Stimulated activated CD4-positive, alpha-beta T cell treated with anti-CD3 and anti-CD28 coated beads, Interleukin-1b, Interleukin-23, amount 100 ng/mL, for 24 hours (primary cell): ENCODE data around the gene IFNA5.
A peak's percentile ranks its signal among the peaks of the same experiment; 100 is the strongest.

Source experiments
- DNase-seq, 4 experiments: peaks; one replicate each; pipeline ENCODE4 v3.0.0-alpha.2; 2020; ENCODE audit warnings: low read depth in 4 of 4, low spot score in 1 of 4

IFNA5 gene

GRCh38 chr9:21305213-21305612, at the start of gene IFNA5:
TSS of gene IFNA5 (minus strand) at chr9:21305313. CDS start at chr9:21305256, 57 bp downstream.
- no peak for DNase-seq

DNA sequence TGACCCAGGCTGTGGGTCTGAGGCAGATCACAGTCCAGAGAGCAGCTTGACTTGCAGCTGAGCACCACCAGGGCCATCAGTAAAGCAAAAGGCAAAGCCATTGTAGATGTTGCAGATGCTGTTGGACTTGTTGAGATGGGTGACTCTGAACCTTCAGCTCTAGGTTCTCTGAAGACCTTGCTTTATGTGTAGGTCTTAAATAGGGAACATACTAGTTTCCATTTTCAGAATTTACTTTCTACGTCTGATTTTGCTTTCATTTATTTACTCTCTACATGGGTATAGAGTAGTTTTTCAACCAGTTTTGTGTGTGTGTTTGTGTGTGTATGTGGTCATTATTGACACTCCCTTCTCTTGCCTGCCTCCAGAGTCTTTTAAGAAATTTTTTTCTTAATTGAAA, 45.7 kb upstream of the IFNA5 start, which contains the start of gene IFNA6:
Gene IFNA6, minus strand, starts transcription at position 101 of the 400 bp plus-strand sequence. Its CDS starts 0 bp downstream, at position 101.
- DNase-seq, result no peak

DNA sequence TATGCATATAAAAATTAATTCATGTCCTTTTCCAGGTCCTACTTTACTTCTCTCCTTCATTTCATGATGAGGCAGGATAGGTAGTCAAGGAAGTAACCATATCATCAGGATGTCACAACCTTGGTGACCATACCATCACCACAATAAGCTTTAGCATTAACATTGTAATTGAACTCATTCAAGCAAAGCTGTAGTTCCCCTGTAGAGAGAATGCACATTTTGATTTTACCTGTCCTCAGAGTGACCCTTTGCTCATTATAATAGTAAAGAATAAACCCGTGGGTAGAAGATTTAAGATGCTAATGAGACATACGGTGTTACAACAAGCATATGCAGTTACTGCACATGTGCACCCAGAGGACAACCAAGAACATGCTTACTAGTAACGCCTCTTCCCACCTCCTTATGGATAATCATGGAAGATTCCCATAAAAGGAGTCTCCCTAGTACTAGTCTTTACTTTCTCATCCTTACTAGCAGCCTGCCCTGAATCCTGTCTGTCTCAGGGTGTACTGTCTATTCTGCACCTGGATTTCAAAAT, 43.4 kb upstream of the IFNA5 start:
- DNase-seq, result no peak

DNA sequence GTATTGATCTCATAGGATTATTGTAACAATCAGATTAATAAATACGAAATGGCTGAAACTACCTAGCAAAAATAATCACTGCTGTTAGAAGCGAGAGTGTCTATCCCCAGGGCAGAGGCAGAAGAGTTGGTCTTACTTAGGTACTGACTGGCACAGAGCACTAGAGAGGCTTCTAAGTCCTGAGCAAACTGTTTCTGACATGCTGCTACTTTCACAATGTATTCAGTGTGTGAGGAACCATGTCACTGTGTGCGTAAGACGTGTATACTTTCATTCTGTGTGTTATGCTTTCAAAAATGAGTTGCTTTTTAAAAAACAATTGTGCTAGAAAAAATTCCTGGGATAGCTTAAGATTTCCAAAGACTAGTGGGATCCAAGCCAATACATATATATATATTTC, 35.6 kb upstream of the IFNA5 start:
- no peak for DNase-seq

DNA sequence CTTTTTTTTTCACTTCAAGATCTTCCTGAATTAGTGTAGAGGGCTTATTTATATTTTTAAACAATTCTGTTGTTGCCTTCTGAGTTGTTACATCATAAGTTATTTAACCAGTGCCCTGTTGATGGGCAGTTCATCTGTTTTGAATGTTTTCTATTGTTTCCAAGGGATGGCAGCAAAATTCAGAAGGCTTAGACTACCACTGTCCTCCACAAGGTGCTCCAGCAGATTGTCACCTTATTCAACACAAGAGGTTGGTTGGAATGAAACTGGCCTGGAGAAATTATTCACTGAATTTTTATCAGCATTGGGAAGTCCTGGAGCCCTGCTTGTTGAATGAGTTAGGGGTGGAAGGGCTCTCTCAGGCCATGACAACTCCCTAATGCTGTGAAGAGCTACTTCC, 31.3 kb upstream of the IFNA5 start:
- no peak for DNase-seq

GRCh38 chr9:21334701-21335632, 29.9 kb upstream of the IFNA5 start, which contains the start of gene KLHL9:
TSS of gene KLHL9 (minus strand) at chr9:21335404. CDS start at chr9:21334859, 545 bp downstream.
- DNase-seq, result peak; percentile 54 to 86 (median 73)

DNA sequence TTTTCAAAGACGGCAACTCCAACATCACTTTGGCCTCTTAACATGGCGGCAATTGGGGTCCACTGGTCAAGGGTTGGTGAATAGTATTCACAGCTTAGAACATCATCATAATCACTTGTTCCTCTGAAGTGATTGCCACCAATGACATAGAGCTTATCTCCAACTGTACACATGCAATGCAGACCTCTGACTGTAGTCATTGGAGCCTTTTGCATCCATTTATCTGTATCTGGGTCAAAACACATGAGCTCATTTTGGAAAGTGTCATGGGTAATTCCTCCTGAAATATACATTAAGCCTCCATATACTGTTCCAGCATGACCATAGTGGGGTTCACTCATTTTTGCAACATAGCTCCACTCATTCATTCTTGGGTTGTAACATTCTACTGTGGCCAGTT, 28.1 kb upstream of the IFNA5 start:
- DNase-seq, result no peak

DNA sequence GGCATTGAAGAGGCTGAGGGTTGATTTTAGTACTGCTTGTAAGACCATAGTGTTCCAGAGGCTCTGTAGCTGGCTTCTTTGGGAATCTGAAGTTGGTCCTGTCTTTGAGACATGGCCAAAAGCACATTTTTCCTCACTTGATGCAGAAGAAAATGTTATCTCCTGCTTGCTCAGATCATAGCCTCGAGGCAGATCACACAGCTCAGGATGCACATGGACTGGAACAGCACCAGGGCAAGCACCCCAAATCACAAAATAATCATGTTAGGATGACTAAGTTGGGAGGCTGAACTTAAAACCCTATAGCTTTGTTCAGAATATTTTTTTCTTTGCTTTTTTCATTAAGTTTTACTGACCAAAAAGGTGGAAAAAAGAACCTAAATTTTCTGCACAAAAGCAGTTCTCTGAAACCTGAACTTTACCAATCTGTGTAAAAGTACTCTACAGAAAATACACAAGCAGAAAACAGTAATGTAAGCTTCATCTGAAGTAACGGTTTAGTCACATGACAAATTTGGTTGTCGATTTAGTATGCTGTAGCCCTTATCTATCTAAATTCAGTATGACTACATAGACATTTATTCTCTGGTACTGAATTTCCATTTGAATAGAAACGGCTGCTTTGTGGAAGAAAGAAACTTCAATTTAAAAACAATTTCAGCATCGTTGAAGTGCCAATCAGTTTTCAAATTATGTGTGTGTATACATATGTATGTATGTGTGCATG, 26.7 kb upstream of the IFNA5 start:
- no peak for DNase-seq

GRCh38 chr9:21326526-21327139, 21.5 kb upstream of the IFNA5 start:
- no peak for DNase-seq

DNA sequence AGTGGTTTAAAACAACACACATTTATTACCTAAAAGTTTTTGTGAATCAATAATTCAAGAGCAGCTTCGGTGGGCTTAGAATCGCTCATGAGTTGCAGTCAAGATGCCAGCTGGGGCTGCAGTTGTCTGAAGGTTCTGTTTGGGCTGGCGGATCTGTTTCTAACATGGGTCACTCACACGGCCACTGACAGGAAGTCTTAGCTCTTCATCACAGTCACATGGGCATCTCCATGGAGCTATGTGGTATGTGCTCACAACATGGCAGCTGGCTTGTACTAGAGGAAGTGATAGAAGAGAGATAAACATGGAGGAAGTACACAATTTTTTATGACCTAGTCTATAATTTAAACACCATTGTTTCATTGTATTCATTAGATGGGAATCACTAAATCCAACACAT, 18.9 kb upstream of the IFNA5 start:
- no peak for DNase-seq

DNA sequence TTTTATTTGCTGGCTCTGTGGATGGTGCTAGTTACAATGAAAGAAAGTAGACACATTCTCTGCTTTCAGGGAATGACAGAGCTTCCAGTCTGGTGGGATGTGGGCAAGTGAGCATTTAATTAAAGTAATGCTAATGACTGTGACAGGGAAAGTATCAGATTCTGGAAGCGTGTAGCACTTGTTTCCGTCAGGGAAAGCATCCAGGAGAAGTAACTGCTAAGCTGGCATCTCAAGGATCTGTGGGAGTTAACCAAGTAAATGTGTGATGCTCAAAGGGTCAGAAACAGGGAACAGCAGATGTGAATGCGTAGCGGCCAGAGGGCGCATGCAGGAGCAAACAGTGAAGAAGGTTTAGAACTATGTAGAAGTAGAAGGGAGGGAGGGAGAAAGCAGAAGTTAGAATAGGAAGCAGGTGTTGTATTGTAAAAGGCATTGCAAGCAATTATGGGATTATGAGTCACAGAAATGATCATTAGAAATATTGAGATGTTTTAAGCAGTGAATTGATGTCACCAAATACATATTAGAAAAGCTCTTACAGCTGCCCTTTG, 17.9 kb upstream of the IFNA5 start:
- DNase-seq, result no peak

GRCh38 chr9:21320465-21320864, 15.4 kb upstream of the IFNA5 start:
- no peak for DNase-seq

GRCh38 chr9:21317956-21318923, 13.1 kb upstream of the IFNA5 start:
- DNase-seq, result no peak

- DNase-seq, result no peak
These were observed 11.7 kb upstream of the IFNA5 start for GRCh38 chr9:21316860-21317259.

DNA sequence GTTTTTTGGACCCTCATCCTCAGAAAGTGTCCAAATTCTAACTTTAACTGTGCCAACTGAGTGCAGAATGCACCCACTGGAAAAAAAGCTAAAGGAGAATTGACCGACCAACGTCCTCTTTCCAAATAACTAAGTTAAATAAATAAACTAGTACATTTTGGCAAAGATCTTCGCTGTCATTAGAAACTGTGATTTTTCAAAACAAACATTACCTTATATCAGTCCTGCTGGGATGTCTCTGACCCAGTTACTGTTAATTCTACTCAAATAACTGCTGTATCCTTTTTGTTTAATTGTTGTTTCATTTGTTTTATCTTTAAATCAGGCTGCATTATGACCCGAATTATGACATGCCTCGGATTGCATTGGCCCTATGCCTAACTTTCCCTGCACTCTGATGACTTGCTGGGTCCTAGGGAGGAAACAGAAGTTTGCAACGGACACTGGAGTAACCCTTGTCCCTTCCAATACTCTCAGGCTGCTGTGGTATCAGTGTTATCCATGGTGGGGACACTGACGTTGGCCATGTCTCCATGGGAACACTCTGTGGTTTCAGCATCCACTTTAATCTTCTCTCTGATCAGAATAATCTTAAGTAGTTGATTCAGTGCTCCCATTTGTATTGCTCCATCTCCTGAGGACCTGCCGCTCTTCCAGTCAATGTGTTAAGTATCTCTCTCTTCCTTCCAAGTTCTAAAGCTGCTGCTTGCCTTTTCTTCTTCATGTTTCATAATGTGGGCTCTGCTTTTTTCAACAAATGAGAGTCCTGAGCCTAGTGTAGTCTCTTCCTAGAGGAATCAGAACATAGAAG, 11.1 kb upstream of the IFNA5 start:
- DNase-seq, result no peak

DNA sequence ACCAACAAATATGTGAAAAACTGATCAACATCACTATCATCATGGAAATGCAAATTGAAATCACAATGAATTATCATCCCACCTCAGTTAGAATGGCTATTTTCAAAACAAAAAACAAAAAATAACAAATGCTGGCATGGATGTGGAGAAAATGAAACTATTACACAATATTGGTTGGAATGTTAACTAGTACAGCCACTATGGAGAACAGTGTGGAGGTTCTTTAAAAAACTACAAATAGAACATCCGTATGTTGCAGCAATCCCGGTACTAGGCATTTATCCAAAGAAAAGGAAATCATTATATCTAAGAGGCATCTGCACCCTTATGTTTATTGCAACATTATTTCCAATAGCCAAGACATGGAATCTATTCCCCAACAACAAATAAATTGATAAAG, 9.0 kb upstream of the IFNA5 start:
- no peak for DNase-seq

DNA sequence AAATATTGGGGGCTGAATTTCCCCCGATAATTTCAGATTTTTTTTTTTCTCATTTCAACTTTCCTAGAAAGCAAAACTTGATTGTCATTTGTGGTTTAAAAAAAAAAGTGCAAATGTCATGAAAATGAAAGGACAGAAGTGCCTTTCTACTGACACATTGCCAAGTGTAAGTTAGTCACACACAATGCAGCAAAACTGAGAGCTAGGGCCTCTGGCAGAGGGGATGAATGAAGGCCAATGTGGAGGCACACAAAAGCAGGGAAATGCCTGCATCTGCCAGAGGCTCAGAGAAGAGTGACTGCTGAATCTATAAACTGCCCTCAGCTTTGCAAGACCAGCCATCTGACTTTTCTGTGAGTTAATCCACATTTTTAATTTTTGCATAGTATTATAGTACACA, 6.8 kb upstream of the IFNA5 start:
- DNase-seq, result no peak

- no peak for DNase-seq
These were observed 9.1 kb downstream of the IFNA5 start for GRCh38 chr9:21295992-21296391.

GRCh38 chr9:21294904-21295538, 10.1 kb downstream of the IFNA5 start:
- DNase-seq, result no peak
